Sigmoid colon (tissue), 7 donors: ENCODE data around the gene SLCO1A2. TPM values are rescaled to one million over a fixed set of nuclear protein-coding genes. Genes with fewer than 3 reads are reported as not detected.
"Not testable (repeated sequence)": the region's sequence is repeated elsewhere in the genome, so short reads cannot be mapped to it uniquely, and the experiment has no call there.

Experiments used
- DNase-seq: peaks from one replicate; pipeline ENCODE4 v3.0.0-alpha.2; 2019
- H3K27ac ChIP-seq, 4 donors: fragments of 200-600 bp; sonication (generic); one replicate each; pipeline ENCODE4 v1.5.1; 2016 to 2019; ENCODE audit warnings: mild to moderate bottlenecking in 1 of 4
- H3K27me3 ChIP-seq, 3 donors: fragments of 200-600 bp; sonication (generic); one replicate each; pipeline ENCODE4 v1.5.1; 2019; ENCODE audit warnings: mild to moderate bottlenecking in 1 of 3
- H3K36me3 ChIP-seq, 4 donors: fragments of 200-600 bp; sonication (generic); one replicate each; pipeline ENCODE4 v1.5.1; 2016 to 2019
- H3K4me1 ChIP-seq, 4 donors: fragments of 200-600 bp; sonication (generic); one replicate each; pipeline ENCODE4 v1.5.1; 2017 to 2019
- H3K4me3 ChIP-seq, 4 donors: fragments of 200-600 bp; sonication (generic); one replicate each; pipeline ENCODE4 v1.5.1; 2017 to 2019; ENCODE audit warnings: mild to moderate bottlenecking in 2 of 4, moderate library complexity in 1 of 4
- H3K9me3 ChIP-seq, 4 donors: fragments of 200-600 bp in 3 of 4; sonication (generic) in 3 of 4; one replicate each; pipeline versions ENCODE4 v1.5.1 to v1.6.1; 2013 to 2019
- EP300 ChIP-seq, 4 donors: sonication (generic); formaldehyde crosslinking; IDR thresholded peaks; one replicate each; pipeline ENCODE4 v1.6.1; 2017; ENCODE audit warnings: antibody characterized with exemption in 4 of 4
- POLR2A ChIP-seq, 2 donors: fragments of 450-650 bp; IDR thresholded peaks; one replicate each; pipeline ENCODE4 v1.6.1; 2016; ENCODE audit warnings: antibody characterized with exemption in 2 of 2, mild to moderate bottlenecking in 2 of 2, moderate library complexity in 2 of 2
- POLR2AphosphoS5 ChIP-seq, 4 donors: sonication (generic); formaldehyde crosslinking; IDR thresholded peaks; one replicate each; pipeline ENCODE4 v1.6.1; 2017; ENCODE audit warnings: antibody characterized with exemption in 4 of 4
- WGBS, 2 donors: extraction: QIAGEN DNeasy Blood & Tissue Kit; methylation state at CpG; one replicate each; pipeline ENCODE4 v1.1.7; 2013; 5-methylcytosine and 5-hydroxymethylcytosine counted together
- intact Hi-C: fragments of 100-400 bp; cut with DNase I; formaldehyde crosslinking; loops from one replicate; pipeline ENCODE4 v1.15.1; 2023
- polyA plus RNA-seq, 3 donors: library from polyadenylated mRNA; stranded (reverse); fragments of 200-250 nt; gene quantifications; one replicate each; pipeline ENCODE4 v1.2.3, GENCODE V29; 2013
- total RNA-seq, 4 donors: library from RNA; depleted of rRNA; stranded (reverse); fragments of >200 nt; gene quantifications; one replicate each; pipeline ENCODE4 v1.1.0, GENCODE V29; 2016
- TF ChIP-seq, protein P1 (sequence below), 4 experiments: fragments of 450-650 bp in 3 of 4; fragments of 200-600 bp in 1 of 4; IDR thresholded peaks; one replicate each; pipeline ENCODE4 v1.5.1; 2016 to 2019; ENCODE audit warnings: antibody characterized with exemption in 4 of 4, mild to moderate bottlenecking in 3 of 4, moderate library complexity in 2 of 4
- donor health status: healthy with polysubstance abuse.
- donor health status: Bipolar disorder and iron deficiency.
- donor health status: healthy.

SLCO1A2 gene
- total RNA-seq: not detected
- under 1 TPM in 1 of 3 donors, not detected in 2; under 0.01 TPM for polyA plus RNA-seq

DNA sequence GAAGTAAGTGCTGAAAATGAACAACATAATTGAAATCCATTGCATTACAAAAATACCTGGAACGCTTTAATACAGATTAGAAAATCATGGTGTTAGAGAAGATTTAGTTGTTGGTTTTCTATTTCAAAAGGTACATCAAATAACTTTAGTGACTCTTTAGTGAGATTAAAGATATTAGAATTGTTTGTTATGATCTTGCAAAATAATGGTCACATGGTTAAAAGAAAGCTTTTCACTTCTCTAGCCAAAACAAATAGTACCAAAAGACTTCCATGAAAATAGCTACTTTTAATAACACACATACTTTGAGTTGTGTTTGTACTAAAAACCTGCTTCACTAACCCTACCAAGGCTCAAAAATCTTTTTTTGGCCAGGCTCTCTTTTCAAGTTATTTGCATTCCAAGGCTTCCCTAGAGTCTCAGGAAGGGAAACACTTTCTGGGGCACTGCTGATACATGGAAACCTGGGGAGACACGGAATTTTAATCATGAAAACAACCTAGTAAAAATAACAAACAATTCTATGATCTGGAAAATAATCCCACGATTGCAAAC is at the start of gene SLCO1A2:
Gene SLCO1A2, minus strand, starts transcription at position 147 of the 555 bp plus-strand sequence. CDS start 270 bp downstream, outside the sequence.
- DNase-seq: no peak
- Histone ChIP-seq H3K27ac (no peak within 1 kb of the TSS), H3K27me3 (no peaks in the 10 kb centered on the region), H3K4me1 (no peaks in the 10 kb centered on the region), H3K9me3 (peaks cover 0 to 2% (median 0%) of the 10 kb centered on the region in 4 donors), H3K36me3 (no peaks in the 10 kb centered on the region), H3K4me3 (no peak within 1 kb of the TSS)
- no peak for TF ChIP-seq POLR2AphosphoS5 (IDR thresholded peaks at IDR 0.05)
- TF ChIP-seq, protein P1, sequence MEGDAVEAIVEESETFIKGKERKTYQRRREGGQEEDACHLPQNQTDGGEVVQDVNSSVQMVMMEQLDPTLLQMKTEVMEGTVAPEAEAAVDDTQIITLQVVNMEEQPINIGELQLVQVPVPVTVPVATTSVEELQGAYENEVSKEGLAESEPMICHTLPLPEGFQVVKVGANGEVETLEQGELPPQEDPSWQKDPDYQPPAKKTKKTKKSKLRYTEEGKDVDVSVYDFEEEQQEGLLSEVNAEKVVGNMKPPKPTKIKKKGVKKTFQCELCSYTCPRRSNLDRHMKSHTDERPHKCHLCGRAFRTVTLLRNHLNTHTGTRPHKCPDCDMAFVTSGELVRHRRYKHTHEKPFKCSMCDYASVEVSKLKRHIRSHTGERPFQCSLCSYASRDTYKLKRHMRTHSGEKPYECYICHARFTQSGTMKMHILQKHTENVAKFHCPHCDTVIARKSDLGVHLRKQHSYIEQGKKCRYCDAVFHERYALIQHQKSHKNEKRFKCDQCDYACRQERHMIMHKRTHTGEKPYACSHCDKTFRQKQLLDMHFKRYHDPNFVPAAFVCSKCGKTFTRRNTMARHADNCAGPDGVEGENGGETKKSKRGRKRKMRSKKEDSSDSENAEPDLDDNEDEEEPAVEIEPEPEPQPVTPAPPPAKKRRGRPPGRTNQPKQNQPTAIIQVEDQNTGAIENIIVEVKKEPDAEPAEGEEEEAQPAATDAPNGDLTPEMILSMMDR (IDR thresholded peaks at IDR 0.05): no peak
- TF ChIP-seq POLR2A (IDR thresholded peaks at IDR 0.05): no peak
- TF ChIP-seq EP300 (IDR thresholded peaks at IDR 0.05): no peak
- 75 to 76% methylated on average over 3 of the region's 3 CpGs for WGBS, 2 donors
- intact Hi-C loops: no loop called here

DNA sequence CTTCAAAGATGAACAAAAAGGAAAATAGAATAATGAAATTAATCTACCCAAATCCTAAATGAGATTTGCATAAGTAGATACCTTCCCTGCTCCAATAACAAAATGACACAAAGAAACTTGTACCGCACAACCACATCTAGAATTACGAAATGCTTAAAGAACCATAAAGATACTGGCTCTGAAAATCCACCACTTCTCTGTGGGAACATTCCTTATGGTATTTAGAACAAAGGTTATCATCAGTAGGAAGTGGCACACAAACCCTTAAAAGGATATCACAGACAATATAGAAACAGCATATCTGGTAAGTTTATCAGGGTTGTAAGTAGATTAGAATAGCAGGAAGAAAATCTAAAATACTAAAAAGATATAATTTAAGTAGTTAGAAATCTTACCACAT is 49.5 kb upstream of the SLCO1A2 start:
- TF ChIP-seq, protein P1 (IDR thresholded peaks at IDR 0.05): no peak
- TF ChIP-seq EP300 (IDR thresholded peaks at IDR 0.05) (no peak), POLR2AphosphoS5 (IDR thresholded peaks at IDR 0.05) (no peak), POLR2A (IDR thresholded peaks at IDR 0.05) (no peak)
- Histone ChIP-seq H3K9me3 (no peaks in the 10 kb centered on the region), H3K27ac (no peak overlapping the region), H3K27me3 (no peaks in the 10 kb centered on the region), H3K36me3 (no peaks in the 10 kb centered on the region), H3K4me3 (no peak overlapping the region), H3K4me1 (no peaks in the 10 kb centered on the region)
- no peak for DNase-seq
- WGBS, 2 donors: 20 to 58% methylated on average over 2 of the region's 2 CpGs
- intact Hi-C loops: no loop called here

GRCh38 chr12:21381320-21381719 is 46.6 kb upstream of the SLCO1A2 start:
- H3K4me3 ChIP-seq, H3K9me3 ChIP-seq, H3K36me3 ChIP-seq, H3K4me1 ChIP-seq, H3K27ac ChIP-seq, intact Hi-C loops, DNase-seq, H3K27me3 ChIP-seq: not testable (repeated sequence)
- 92 to 93% methylated on average over 5 of the region's 5 CpGs for WGBS, 2 donors

GRCh38 chr12:21379218-21379617 is 44.5 kb upstream of the SLCO1A2 start:
- 81 to 90% methylated on average over 3 of the region's 3 CpGs for WGBS, 2 donors
- Histone ChIP-seq H3K4me3 (no peak overlapping the region), H3K27me3 (no peaks in the 10 kb centered on the region), H3K9me3 (no peaks in the 10 kb centered on the region), H3K36me3 (no peaks in the 10 kb centered on the region), H3K27ac (no peak overlapping the region), H3K4me1 (no peaks in the 10 kb centered on the region)
- DNase-seq: no peak
- TF ChIP-seq, protein P1 (IDR thresholded peaks at IDR 0.05): no peak
- TF ChIP-seq POLR2AphosphoS5 (IDR thresholded peaks at IDR 0.05) (no peak), EP300 (IDR thresholded peaks at IDR 0.05) (no peak), POLR2A (IDR thresholded peaks at IDR 0.05) (no peak)
- intact Hi-C loops: no loop called here

DNA sequence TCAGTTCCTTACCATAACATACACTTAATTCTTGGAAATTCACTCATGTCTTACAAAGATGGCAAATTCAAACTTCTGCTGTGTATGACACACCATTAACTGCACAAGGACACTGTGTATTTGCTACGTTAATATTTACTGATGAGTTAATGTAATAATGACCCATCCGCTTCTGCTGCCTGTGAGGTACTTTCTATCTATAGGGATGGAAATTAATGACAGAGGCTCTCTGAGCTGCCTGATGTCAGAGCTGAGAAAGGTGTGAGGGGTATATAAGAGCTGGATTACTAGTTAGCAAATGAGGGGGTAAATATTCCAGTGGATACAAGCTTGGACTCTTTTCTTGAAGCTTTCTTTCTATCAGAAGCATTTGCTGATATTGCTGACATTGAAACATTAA is 37.9 kb upstream of the SLCO1A2 start, which contains the start of gene IAPP:
Gene IAPP, plus strand, starts transcription at position 301 of the 400 bp plus-strand sequence. CDS start 450 bp downstream, outside the sequence.
- no peaks in the 10 kb centered on the region for H3K9me3 ChIP-seq
- WGBS, 2 donors: 89 to 90% methylated on average over 2 of the region's 2 CpGs
- H3K27ac ChIP-seq: no peak within 1 kb of the TSS
- H3K4me1 ChIP-seq: no peaks in the 10 kb centered on the region
- intact Hi-C loops: no loop called here
- no peak for TF ChIP-seq EP300 (IDR thresholded peaks at IDR 0.05)
- TF ChIP-seq POLR2A (IDR thresholded peaks at IDR 0.05): no peak
- TF ChIP-seq, protein P1 (IDR thresholded peaks at IDR 0.05): no peak
- TF ChIP-seq POLR2AphosphoS5 (IDR thresholded peaks at IDR 0.05): no peak
- no peaks in the 10 kb centered on the region for H3K36me3 ChIP-seq
- H3K4me3 ChIP-seq: no peak within 1 kb of the TSS
- DNase-seq: no peak
- no peaks in the 10 kb centered on the region for H3K27me3 ChIP-seq
